ENCODE results near the gene RDH5.
A peak's percentile ranks its signal among the peaks of the same experiment; 100 is the strongest.

Gene RDH5

GRCh38 chr12:55696796-55697462 lies 23.3 kb upstream of the RDH5 start:
- no peak for DNase-seq

DNA sequence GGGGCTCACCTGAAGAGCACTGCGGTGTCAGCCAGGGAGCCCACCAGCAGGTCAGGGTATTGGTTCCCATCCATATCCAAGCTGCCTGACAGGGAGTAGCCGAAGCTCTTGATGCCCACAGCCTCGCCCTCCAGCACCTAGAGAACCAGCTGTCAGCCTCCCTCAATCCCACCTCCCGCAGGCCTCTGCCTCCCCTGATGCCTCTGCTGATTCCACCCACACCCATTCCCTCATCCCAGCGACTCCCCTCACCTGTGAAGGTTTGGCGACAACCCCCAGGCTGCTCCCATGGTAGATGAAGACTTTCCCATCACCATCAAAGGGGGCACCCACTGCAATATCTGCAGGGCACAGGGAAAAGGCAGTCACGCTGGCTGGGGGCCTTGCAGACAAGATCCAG lies 22.5 kb upstream of the RDH5 start:
- no peak for DNase-seq

DNA sequence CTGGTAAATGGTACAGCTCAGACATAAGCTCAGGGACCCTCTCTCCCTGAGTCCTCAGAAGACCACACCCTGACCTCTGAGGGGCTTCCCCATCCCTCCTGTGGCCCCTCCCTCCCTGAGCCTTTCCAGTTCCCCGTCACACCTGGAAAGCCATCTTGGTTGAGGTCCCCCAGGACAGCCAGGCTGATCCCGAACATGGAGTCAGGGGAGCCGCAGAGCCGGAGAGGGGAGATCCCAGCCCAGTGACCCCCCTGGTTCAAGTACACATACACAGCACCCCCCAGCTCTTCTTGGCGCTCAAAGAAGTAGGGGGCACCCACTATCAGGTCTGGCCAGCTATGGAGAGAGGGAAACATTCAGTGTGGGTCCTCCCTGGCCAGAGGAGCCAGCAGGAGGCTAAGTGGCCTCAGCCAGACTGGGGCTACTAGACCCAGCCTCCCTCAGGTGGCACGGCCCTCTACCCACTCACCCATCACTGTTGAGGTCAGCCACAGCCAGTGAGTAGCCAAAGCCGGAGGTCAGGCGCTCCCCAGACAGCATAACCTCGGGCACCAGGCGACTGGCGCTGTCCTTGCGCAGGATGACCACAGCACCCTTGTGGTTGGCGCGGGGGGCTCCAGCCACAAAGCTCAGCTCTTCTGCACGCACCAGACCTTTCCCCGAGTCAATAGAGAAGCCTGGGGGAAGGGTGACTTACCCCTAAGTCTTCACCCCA lies 21.8 kb upstream of the RDH5 start:
- no peak for DNase-seq

- DNase-seq = no peak
Observed at GRCh38 chr12:55698965-55699364, 21.2 kb upstream of the RDH5 start.

GRCh38 chr12:55699471-55700055 lies 20.6 kb upstream of the RDH5 start:
- no peak for DNase-seq

DNA sequence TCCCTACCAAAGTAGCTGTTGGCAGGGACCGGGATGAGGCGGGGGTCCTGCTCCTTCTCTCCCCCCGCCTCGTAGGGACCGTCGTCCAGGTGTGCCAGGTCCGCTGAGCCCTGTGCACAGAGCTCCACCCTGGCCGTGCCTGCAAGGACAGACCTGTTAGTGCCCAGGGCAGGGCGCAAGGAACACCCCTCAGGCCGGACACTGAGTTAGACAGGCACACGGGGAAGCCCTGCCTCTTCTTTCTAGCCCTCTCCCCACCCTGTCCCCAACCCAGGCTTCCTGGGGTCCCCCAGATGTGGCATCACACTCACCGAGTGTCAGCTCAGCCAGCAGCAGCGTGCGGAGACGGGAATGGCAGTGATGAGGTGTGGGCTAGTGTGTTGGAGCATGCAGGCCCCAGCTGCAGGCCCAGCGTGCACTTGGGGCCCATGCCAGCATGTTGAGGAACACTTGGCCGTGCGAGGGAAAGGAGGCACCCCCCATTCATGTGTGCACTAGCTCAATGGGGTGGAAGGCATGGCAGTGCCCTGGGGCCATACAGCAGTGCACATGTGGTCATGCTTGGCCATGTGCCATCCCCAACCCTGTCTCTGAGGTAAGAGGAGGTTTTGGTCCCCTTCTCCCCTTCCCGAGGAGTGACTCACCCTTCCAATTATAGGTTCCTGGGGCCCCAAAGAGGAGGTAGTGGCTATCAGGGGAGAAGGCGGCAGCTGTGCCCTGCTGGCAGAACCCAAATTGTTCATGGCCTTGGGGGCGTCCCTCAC lies 19.8 kb upstream of the RDH5 start:
- no peak for DNase-seq

- no peak for DNase-seq
Observed at GRCh38 chr12:55702861-55703260, 17.3 kb upstream of the RDH5 start.

GRCh38 chr12:55703288-55703687 lies 16.9 kb upstream of the RDH5 start:
- DNase-seq = no peak

DNA sequence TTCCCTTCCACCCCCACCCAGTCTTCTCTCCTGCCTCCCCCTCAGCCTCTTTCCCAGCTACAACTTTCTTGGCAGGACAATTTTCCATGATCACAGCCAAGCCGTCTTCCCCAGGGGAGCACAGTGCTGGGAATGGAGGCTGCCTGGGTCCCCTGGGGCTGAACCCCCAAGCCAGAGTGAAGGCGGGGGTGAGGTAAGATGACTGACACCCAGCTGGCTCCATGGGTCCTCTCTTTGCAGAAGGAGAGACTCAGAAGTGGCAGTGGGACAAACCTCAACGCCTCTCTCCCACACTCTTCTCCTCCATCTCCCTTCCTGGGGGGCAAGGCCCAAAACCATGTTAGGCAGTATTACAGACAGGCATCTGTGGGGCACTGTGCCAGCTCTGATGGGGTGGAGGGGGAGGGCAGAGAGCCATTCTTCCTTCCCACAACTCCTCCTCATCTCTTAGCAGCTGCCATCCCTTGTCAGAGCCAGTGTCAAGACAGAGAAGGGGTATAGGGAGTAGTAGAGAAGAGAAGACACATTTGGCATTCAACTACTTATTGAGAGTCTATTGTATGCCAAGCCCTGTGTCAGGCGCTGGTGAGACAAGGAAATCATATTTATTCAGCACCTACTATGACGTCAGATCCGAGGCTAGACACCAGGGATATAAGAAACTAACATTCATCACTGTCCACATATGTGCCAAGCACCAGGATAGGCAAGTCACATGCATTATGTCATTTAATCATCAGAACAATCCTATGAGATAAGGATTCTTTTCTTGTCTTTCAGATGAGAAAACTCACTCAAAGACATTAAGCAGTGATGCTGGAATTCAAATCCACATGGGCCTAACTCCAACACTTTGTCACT lies 16.1 kb upstream of the RDH5 start:
- no peak for DNase-seq

DNA sequence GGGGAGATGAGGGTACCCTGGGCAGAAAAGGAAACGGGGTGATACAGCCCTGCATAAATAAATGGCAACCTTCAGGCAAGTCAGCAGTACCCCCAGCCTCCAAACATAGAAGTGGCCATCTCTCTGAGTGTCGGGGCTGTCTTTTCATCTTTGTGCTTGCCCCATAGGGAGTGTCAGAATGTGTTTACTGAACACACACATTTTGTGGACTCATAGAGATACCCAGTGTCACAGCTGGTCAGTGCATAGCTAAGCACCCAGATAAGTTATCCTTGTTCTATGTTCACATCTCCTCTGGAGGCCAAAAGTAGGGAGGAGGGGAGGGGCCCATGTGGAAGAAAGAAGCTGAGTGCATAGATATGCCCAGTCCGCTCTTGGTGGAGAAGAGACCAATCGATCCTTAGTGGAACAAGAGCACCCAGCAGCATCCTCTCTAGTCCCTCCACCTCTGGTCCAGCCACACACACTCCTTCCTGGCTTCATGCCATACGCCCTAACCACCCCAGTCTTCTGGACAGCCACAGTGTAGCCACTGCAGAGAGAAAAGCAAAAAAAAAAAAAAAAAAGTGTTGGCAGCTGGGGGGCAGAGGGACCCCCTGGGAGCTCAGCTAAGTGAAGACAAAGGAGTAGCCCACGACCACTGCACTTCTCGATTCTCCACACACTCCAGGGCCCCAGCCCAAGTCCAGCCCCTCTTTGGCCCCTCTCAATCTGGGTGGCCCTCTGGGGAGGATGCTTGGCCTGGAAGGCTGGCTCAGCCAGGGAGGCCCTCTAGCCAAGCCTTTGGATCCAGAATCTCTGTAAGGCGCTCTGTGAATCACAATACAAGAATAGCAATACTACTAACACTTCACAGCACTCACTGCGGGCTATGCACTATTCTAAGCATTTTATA lies 15.1 kb upstream of the RDH5 start:
- DNase-seq = no peak

DNA sequence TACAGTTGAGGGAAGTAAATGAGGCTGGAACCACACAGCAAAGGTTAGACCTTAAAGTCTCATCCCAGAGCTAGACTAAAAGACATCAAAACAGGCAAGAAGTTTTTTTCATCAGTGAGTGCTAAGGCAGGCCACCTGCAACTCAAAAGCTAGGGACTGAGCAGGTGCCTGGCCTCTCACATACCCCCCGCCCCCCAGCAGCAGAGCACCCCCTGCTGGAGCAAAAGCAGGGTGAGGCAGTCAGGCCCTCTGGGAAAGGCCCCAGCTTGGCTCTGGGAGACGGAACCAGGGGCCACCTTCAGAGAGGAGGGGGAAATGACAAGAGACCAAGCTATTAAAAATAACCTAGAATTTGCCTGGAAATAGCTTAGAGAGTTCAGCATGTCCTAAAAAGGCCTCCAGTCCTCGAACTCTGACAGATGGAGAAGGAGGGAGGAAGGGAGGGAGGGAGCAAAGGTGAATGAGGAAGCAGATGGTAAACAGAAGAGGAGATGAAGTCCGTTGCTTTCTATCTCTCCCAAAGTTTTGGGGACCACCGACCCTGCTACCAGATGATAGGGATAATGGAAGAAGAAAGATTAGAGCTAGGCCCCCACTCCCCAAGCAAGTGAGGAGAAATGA lies 14.3 kb upstream of the RDH5 start:
- no peak for DNase-seq

DNA sequence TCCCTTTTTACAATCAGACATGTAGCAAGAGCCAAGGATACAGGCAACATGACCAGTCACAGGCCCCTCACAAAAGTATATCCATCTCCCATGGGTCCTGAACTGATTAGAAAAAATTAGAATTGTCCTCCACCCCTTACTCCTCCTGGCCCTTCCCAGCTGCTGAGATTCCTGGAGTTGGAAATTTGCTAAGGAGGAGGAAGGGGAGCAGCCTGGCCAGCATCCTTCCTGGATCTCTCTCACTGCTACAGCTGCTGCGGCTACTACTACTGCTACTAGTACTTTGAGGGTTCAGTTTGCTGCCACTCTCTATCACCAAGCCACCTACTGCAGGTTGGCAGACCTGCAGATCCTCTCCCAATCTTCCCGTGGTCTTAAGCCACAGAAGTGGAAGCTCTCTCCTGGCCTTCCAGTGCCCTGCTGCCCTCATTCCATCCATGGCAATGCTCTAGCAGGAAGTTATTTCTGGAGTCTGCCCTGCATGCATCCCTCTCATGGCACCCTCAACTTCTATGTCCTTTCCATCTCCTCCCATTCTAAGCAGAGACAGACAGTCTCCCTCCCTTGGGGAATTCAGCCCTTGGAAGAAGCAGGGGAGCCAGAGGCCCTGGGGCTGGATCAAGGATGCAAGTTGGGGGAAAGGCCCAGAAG lies 13.5 kb upstream of the RDH5 start:
- no peak for DNase-seq

DNA sequence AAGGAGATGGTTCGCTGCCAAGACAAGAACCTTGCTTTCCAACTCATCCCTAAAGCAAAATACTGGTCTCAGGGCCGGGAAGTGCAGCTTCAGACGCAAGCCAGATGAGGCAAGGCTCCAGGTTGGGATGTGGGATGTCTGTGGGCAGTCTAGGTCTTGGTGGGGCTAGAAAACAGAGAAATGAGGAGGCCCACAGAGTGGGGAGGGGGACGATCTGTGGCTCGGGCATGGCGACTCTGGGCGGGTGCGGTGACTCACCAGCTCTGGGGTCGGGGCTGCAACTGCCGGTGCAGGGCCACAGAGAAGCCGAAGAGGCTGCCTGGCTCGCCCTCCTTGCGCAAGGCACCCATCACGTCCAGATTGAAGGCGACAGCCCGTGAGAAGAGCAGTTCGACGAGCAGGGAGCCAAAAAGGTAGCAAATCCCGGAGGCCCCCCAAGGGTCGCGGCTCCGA lies 12.9 kb upstream of the RDH5 start:
- no peak for DNase-seq

- DNase-seq = peak; percentile 26
Observed at GRCh38 chr12:55707841-55708694, 12.1 kb upstream of the RDH5 start, which contains the start of gene ITGA7. ITGA7 (minus strand) TSS chr12:55707904; CDS start chr12:55707682, 222 bp downstream.

DNA sequence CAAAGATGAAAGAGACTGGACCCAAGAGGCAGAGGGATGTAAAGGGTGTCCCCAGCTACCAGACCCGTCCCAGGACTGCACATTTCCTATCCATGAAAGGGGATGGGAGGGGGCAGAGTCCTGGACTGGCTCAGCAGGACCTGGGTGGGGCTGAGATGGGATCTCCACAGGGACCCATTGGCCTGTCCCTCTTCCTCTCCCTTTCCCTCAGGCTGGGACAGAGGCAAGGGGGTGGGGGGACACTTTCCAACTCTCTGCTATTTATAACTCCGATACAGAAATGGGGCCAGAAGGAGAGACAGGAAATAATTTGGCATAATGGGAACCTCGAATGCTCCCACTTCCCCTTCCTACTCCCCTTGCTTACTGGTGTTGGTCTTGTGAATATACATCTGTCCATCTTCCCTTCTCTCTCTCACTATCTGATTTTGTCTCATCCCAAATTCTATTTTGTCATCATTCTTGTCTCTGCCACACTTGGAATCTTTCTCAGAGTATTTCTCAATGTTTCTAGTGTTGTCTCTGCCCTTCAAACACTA lies 11.4 kb upstream of the RDH5 start:
- DNase-seq = no peak

DNA sequence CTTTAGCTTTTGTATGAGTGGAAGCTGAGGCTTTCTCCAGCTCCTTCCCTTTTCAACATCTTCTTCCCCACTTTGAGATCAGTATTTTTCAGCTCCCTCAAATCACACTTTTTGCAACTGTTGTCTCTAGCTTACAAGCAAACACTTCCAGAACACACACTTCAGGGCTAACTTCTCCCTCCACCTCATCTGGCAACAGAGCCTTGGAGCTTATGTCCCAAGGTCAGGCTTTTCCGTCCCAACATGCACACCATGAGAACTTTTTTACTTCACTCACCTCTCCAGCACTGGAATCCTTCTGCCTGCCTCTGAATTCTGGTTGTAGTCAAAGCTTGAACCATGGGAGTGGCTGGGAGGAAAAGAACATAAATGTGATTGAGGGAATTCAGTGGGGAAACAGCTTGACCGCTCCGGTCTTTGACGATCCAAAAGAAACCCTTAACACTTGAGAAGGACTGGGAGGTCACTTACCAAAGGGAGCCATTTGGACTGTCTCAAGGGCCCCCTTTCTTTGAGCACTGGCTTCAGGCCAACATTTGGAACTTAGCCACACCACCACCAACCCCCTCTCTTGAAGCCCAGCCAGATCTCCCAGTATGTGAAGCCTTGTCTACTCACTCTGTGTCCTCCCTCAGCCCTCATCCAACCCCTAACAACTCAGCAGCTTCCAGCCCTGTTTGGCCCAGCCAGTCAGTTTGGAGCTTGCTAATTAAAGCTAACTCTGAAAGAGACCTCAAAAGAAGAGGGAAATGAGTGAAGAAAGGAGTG lies 8.2 kb upstream of the RDH5 start:
- no peak for DNase-seq

GRCh38 chr12:55712700-55713415 lies 7.3 kb upstream of the RDH5 start:
- DNase-seq = no peak

DNA sequence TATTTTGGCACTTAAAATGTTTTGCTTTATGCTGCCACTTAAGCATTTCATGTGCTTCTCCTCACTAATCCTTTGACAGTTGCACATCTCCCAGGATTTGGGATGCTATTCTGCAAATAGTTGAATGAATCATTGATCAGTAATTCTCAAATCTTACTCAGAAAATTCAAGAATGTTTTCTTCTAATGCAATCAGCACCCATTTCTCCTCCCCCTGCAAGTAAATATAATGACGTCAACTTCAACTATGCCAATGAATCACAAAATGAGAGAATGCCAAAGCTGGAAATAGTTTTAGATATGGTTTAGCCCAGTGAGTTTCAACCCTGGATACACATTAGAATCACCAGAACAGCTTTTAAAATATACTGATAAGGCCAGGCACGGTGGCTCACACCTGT lies 6.5 kb upstream of the RDH5 start:
- DNase-seq = no peak

All from NCI-H1436 treated with DMSO at 0.1 percent for 48 hours (cell line).